Choroid plexus epithelial cell (primary cell): ENCODE results near the gene ID2.

Experiments
- DNase-seq: peaks from one replicate; pipeline ENCODE4 v3.0.0-alpha.2; 2010; ENCODE audit warnings: low read depth
- H3K4me3 ChIP-seq: 2 replicates; pipeline ENCODE4 v1.5.1; 2011; ENCODE audit warnings: low read depth, mild to moderate bottlenecking, control low read depth, low read length, moderate library complexity
- TF ChIP-seq, protein P1 (sequence below): conservative IDR thresholded peaks from 2 replicates; pipeline ENCODE4 v1.5.1; 2011; ENCODE audit warnings: low read depth, mild to moderate bottlenecking, control low read depth, inconsistent platforms, low read length, moderate library complexity

ID2 gene

DNA sequence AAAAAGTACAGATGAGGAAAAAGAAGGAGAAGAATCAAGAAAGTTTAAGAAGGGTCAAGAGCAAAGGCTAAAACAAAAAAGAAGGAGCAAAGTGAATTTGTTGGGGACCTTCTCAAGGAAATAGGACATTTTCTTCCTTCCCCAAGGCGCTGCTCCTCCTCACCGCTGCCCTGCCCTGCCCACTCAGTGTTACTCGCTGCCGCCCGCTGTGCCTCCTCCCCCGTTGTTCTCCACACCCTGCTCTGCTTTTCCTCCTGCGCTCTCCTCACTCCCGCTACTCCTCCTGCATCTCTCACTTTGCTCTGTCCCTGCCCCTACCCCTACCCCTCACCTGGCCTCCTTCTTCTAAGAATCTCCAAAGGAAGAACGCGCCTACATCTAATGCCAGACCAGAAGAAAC is 50.7 kb downstream of the ID2 start:
- TF ChIP-seq, protein P1, sequence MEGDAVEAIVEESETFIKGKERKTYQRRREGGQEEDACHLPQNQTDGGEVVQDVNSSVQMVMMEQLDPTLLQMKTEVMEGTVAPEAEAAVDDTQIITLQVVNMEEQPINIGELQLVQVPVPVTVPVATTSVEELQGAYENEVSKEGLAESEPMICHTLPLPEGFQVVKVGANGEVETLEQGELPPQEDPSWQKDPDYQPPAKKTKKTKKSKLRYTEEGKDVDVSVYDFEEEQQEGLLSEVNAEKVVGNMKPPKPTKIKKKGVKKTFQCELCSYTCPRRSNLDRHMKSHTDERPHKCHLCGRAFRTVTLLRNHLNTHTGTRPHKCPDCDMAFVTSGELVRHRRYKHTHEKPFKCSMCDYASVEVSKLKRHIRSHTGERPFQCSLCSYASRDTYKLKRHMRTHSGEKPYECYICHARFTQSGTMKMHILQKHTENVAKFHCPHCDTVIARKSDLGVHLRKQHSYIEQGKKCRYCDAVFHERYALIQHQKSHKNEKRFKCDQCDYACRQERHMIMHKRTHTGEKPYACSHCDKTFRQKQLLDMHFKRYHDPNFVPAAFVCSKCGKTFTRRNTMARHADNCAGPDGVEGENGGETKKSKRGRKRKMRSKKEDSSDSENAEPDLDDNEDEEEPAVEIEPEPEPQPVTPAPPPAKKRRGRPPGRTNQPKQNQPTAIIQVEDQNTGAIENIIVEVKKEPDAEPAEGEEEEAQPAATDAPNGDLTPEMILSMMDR: no peak
- no peak overlapping the region for H3K4me3 ChIP-seq
- DNase-seq: no peak
